DND-41 (cell line): ENCODE data around the gene SH2D3A.

Source experiments
- CTCF ChIP-seq: IDR thresholded peaks from 2 replicates; pipeline ENCODE4 v1.5.1; 2012; ENCODE audit warnings: borderline replicate concordance, low read length, moderate library complexity, mild to moderate bottlenecking; ENCODE audit not compliant: poor library complexity, severe bottlenecking; ENCODE audit errors: extremely low read depth
- EZH2 ChIP-seq: IDR thresholded peaks from 3 replicates; pipeline ENCODE4 v1.6.1; 2012; ENCODE audit warnings: borderline replicate concordance, low read depth, mild to moderate bottlenecking, moderate library complexity, low read length, inconsistent platforms; ENCODE audit not compliant: severe bottlenecking

- TF ChIP-seq CTCF (peak; percentile 68), EZH2 (no peak)
These were observed 30.9 kb downstream of the SH2D3A start for GRCh38 chr19:6736169-6736916.
